NCI-H774 (cell line): ENCODE measurements around the gene RAB36.

Source experiments
- DNase-seq: peaks from one replicate; lab custom pipeline; 2025; lab: John Stamatoyannopoulos, UW

RAB36 gene

DNA sequence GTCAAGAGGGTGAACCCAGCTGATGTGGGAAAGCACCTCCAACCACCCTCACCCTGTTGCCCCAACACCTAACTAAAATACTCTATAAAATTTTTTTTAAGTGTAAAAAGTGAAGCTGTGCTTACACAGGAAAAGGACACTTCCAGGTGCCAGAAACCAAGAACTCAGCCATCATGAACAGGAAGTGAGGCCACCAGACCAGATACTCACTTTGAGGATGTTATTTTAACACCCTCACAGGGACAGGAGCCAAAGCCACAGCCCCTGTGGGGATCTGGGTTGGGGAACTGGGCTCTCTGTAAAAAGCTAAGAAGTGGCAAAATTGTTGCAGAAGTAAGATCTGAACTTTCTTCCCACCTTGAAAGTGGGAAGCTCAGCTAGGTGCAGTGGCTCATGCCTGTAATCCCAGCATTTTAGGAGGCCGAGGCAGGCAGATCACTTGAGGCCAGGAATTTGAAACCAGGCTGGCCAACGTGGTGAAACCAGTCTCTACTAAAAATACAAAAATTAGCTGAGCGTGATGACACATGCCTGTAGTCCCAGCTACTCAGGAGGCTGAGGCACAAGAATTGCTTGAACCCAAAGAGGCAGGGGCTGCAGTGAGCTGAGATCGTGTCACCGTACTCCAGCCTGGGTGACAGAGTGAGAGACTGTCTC is 7.2 kb upstream of the RAB36 start:
- no peak for DNase-seq

DNA sequence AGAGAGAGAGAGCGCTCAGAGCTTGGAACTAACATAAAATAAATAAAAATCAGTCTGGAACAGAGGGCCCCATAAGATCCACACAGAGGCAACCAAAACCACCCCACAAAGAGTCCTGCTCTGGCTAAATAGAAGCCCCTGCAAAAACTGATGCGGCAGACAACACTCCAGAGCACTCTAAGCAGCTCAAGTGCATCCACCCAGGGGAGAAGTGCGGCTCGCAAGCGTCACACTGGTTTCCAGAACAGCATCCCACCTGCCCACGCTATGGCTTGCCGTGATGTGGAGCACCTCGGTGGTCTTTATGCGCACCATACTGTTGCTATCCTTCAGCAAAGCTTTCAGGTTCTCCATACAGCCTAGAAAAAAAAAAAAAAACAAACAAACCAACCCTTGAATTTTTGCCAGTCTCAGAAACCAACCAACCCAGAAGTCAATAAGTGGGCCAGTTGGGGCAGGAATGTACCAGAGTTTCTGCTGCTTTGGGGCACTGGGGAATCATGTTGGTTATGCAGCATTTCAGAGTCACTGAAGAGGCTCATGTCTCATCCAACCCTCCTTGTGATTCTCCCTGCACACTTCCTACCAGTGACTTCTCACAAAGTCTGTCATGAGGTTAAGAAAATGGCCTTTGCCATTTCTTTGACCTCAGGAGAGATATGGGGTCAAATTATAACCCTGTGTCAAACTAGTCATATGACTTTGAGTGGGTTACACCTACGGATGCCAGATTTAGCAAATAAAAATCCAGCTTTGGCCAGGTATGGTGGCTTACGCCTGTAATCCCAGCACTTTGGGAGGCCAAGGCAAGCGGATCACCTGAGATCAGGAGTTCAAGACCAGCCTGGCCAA is 6.5 kb upstream of the RAB36 start:
- DNase-seq = no peak

DNA sequence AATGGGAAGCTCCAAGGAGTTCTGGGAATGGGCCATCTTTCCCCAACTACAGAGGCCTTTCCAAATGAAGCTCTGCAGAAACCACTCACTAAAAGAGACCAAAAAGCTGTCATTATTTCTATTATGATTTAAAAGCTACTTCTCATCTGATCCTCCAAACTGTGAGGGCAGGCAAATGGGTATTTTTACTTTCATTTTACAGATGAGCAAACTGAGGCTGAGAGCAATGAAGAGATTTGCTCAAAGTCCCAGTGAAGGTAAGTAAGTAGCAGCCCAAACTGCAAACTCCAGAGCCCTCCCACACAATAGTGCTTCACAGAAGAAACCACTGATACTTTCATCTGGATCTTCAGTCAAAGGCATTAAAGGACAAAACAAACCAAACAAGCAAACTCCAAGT is 4.9 kb upstream of the RAB36 start:
- no peak for DNase-seq

DNA sequence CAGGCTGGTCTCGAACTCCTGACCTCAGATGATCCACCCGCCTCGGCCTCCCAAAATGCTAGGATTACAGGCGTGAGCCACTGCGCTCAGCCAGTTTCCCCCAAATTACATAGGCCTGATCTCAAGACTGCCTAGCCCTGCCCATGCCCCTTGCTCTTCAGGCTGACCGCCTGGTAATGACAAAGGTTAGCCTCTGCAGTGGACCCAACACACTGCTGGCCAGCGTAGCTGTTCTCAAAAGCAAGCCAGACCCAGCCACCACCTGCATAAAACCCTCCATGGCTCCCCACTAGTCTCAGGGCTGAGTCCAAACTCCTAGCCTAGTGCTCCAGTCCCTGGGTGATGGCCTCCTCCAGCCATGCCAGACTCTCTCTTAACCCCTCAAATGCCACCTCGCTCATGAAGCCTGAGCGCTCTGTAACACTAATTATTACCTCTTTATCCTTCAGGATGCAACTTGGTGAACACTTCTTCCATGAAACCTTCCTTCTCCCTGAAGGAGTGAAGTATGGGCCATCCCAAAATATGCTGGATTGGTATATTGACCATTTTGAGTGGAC is 2.7 kb upstream of the RAB36 start:
- DNase-seq = no peak

DNA sequence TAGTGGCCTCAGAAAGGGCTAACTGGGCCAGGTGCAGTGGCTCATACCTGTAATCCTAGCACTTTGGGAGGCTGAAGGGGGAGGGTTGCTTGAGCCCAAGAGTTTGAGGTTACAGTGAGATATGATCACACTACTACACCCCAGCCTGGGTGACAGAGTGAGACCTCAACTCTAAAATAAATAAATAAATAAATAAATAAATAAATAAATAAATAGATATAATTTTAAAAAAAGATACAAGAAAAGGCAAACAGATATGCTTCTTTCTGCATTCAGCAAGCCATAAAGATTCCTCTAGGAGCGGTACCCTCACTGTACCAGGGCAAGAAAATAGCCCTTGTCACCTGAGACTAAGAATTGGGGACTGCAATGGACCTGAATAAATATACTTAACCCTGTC is 2.2 kb upstream of the RAB36 start:
- no peak for DNase-seq

DNA sequence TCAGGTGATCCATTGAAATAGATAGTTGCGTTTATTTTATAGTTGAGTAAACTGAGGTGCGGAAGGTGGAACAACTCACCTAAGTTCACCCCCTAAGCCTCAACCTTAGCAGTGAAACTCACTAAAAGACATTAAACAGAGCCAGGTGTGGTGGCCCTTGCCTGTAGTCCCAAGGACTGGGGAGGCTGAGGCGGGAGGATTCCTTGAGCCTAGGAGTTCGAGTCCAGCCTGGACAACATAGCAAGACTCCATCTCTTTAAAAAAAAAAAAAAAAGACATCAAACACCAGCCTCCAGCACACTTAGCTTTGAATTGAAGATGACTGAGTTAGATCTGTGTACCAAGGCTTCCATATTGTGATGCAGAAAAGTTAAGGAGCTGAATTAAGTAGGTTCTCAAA is 845 bp upstream of the RAB36 start:
- DNase-seq = no peak

DNA sequence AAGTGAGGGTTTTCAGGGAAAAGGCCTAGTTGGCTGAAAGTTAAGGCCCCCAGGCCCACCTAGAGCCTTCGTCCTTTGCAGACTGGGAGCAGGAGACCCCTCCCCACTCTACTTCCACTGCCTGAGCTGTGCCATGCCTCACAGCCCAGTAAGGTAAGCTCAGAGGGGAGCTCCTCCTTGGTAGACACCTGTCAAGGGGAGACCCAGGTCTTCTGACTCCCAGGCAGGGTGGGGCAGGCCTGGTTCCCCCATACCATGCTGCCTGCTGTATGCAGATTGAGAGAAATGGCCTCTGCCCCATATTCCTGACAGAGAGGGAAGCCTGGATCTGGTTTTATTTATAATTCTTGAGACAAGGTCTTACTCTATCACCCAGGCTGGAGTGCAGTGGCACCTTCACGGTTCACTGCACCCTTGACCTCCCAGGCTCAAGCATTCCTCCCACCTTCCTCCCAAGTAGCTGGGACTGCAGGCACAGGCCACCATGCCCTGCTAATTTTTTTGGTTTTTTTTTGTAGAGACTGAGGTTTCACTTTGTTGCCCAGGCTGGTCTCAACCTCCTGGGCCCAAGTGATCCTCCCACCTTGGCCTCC is 697 bp downstream of the RAB36 start:
- no peak for DNase-seq

DNA sequence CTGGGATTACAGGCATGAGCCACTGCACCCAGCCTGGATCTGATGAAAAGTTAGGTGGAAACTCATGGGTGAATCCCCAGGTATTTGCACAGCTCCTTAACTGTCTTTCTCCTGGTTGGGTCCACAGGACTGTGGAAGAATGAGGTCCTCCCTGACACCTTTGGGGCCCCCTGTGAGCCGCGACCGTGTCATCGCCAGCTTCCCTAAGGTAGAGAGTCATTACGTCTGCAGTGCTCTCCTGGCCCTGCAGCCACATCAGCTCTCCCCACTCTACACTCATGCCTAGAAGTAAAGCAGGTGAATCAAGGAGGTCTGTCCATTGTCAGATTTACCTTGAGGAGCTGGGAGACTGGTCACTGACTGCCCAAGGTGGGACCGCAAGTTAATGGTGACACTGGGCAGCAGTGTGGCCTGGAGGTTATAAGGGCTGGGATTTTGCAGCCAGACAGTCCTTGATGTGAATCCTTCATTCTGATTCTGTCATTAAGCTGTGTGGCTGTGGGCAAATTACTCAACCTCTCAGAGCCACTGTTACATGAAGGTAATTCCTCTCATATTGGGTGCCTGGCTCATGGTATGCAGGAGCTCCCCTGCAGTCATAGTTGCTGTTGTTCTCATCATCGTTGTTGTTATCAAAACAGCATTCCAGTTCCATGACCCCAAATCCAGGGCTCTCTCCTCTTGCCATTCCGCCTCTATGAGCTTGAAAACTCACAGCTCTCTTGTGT is 1.4 kb downstream of the RAB36 start:
- DNase-seq = no peak

DNA sequence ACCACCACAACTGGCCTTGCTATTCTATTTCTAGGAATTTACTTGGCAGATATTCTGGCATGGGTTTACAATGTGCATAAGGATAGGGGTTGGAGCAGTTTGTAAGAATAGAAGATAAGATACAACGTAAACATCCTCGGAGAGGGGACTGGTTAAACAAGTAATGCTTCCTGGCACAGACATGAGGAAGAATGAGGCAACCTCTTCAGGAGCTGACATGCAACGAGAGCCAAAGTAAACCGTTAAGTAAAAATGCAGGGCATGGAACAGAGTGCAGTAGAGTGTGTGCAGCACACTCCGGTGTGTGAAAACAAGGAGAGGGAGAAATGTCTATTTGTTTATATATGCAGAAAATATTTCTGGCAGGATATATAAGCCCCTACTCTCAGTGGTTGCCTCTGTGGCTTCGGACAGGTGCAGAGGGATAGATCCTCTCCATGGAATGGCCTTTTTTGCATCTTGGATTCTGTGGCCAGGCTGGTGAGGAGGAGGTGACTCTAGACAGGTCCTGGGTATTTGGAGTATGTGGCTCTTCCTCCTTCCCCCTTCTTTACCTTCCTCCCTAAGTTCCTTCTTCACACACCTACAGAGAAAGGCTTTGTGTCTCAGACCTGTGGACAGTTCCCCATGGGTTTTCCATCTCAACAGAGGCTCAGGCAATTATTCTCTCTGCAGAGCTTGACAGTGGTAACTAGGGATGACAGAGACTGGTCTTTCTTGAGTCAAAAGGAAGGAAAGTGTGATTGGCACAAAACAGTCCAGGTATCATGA is 2.5 kb downstream of the RAB36 start:
- no peak for DNase-seq

DNA sequence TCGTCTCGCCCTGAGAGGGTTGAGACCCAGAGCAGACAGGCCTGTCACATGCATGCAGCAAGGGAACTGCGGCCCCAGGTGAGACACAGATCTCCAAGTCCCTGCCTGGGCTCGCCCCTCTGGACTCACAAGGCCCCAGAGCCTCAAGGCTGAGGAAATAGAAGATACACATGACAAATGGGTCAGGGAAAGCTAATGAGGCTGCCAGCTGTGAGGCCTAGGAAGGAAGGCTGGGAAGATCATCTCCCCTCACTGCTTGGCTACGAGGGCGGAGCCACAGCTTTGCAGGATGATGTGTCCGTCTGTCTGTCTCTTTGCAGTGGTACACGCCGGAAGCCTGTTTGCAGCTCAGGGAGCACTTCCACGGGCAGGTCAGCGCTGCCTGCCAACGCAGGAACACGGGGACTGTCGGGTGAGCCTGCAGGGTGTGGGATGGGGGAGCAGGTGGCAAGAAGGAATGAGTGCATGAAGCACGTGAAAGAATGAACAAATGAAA is 4.5 kb downstream of the RAB36 start:
- DNase-seq = no peak

DNA sequence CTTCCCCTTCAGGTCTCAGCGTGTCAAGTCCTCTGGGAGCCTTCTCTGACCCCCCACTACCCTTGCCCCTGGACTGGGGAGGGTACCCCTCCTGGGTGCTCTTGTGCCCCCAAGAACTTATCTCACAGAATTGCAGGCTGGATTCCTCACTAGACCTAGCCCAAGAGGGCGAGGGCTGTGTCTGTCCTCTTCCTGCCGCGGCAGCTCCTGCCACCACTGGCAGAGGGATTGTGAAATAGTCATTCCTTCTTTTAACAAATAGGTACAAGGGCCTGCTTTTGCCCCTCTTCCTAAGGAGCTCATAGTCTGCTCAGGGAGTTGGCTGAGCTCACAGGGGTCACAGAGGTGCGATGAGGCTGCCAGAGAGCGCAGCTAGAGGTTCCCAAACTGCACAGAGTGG is 5.5 kb downstream of the RAB36 start:
- no peak for DNase-seq

DNA sequence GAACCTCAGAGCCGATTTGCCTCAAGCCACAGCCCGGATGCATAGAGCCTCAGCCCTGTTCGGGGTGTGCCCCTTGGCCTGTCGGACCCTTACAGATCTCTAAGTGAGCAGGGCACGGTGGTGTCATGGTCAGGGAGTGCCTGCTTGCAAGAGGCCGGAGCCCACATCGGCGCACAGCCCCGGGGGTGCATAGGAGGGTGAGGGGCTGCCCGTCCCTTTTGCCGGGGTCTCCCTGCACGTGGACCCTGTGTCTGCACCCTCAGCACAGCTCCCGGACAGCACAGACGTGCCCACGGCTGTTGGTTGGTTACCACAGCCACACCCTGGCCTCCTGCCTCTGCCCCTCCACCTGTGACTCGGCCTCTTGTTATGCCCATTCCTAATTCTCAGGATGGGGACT is 6.5 kb downstream of the RAB36 start:
- no peak for DNase-seq

DNA sequence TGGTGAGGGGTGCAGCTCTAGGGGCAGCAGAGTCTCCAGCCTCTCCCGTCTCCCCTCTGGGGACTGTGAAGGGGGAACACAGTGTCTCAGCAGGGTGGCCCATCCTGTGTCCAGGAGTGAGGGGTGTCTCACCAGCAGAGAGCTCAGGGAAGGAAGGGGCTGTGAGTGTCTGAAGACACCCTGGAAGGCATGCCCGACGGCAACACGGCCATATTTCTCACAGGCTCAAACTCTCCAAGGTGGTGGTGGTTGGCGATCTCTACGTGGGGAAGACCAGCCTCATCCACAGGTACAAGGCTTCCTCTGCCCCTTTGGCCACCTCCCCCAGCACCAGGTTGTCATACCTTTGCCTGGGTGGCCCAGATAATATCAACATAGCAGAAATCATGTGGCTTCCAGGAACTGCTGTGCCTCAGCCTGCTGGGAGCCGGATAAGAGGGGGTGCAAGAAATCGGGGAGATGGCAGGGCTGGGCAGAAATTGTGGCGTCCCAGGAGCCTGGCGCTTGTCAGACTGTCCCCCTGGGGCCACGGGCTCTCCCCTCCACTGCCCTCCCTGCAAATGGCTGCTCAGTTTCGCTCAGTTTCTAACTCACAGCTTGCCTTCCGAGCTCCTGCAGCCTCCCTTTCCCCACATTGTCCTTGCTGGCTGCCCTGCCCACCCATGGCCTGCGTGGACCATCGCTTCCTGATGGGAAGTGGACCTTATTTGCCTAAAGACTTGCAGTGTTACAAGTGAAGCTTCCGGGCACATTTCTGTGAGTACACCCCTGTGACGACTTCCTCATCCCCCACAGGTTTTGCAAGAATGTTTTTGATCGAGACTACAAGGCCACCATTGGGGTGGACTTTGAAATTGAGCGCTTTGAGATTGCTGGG is 7.2 kb downstream of the RAB36 start:
- no peak for DNase-seq

DNA sequence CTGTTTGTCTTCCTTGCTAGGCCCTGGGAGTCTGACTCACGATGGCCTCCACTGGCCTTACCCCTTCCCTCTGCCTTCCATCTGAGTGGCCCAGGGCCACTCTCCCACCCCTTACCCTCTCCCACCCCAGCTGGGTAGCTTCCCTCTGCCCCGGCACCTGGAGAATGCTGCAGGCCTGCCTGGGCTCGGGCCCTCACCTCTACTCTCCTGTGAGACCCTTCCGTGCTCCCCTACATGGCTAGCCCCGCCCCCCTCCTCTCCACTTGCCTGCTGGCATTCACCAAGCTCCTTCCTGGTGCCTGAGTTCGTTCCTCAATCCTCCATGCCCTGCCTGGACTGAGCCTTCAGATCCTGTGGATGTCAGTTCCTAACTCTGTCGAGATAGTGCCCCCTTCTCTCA is 8.7 kb downstream of the RAB36 start:
- no peak for DNase-seq

DNA sequence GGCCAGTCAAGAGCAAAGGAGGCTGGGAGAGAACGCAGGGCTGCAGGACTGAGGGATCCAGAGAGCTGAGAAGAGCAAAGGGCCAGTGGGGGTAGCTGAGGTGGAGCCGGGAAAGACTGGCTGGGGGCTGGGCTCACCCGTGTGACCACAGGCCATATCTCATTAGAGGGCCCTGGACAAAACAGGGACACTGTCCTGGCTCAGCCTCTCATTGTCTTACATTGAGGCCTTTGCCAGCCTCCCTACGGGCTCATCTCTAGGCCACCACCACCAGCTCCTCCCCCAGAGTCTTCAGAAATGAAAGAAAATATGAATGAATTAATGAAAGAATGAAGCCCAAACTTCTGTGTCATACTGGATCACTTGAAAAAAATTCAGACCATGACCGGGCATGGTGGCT is 9.2 kb downstream of the RAB36 start:
- DNase-seq = no peak

DNA sequence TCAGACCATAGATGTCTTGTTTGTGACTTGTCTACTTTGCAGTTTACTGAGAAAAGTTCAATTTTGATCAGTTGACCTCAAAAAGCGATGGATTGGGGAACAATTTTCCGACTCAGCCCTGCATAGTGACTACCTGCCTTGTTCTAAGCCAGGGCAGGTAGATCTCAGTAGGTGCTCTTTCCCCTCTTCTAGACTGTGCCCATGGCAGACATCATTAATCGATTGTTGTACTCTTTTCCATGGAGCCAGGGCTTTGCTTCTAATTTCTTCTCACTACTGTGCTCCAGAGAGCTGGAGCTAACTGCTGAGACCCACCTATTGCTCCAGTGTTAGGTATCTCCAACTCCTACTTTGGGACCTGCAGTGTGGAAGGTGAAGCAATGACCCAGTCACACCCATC is 9.9 kb downstream of the RAB36 start:
- no peak for DNase-seq

DNA sequence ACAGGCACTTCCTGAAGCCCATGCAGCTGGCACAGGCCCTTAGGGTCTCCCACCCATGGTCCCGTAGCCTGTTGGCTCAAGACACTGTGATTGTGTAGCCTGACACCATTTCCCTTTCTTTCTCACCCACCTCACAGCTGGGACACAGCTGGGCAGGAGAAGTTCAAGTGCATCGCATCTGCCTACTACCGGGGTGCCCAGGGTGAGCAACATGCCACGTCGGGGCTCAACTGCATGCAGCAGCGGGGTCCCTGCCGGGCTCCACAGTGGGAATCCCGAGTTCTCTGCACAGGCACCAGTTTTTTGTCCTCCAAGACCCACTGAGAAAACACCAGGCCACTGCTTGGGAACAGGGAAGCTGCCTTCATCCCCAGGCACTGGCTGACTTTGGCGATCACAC is 10.6 kb downstream of the RAB36 start:
- no peak for DNase-seq

DNA sequence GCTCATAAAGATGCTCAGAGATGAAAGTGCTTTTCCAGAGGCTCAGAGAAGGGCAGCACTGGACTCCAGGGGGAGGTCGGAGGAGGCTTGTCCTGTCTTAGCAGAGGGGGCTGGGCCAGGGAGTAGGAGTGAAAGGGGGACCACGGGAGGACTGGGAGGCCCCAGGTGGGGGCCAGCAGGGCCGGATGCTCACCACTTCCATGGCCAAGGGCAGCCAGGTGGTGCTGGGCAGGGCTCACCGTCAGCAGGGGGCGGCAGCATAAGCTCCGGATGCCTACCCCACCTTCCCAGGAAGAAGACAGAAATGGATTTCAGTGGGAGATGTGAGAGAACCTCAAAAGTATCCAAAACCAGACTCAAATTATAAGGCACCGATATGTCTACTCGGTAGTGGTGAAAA is 11.0 kb downstream of the RAB36 start:
- no peak for DNase-seq

DNA sequence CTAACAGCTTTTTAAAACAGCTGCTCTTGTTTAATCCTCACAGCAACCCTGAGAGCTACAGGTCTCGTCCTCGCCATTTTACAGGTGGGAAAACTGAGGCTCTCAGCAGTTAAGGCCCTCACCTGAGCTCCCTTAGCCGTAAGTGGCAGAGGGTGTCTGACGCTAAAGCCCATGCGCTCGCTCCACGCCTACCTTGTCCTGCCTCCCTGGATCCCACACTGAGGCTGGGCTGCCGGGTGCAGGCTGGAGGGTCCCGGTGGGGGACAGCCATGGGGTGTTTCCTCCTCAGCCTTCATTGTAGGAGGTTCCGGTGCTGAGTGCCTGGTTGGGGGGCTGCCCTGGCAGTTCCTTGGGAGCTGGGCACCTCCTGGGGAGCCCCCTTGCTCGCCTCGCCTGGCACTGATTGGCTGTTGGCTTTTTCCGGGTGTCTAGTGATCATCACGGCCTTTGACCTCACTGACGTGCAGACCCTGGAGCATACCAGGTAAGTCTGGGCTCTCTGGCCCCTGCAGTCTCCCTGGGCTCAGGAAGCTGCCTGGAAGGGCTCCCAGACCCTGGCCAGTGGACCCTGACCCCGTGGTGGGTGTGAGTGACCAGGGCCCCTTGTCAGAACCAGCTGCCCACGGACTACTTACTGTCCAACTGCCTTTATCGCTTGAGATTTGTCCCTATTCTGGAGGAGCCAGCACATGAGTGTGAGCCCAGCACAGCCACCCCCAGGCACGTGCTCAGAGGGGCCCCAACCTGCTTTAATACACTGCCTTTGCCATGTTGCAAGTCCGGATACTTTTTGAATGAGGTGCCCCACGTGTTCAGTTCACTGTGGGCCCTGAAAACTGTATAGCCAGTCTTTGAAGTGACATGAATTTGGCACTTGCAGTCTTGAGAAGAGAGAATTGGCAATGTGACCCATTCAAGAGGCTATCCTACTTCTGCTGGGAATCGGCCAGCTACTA is 12.6 kb downstream of the RAB36 start:
- DNase-seq = no peak
